NCI-H1417 treated with DMSO at 0.1 percent for 48 hours (cell line): Measurements from ENCODE around the gene BTAF1.

Experiments
- DNase-seq: peaks from one replicate; lab custom pipeline; 2025; lab: John Stamatoyannopoulos, UW

BTAF1 gene

GRCh38 chr10:91908337-91909116 is 15.0 kb upstream of the BTAF1 start:
- peak; percentile 10 for DNase-seq

- peak; percentile 2 for DNase-seq
These were observed 14.4 kb upstream of the BTAF1 start, which contains the start of gene FGFBP3 for GRCh38 chr10:91909117-91909677. Gene FGFBP3 (minus strand): TSS chr10:91909486. CDS start chr10:91908969, 517 bp downstream.

- no peak for DNase-seq
These were observed 13.1 kb upstream of the BTAF1 start for GRCh38 chr10:91910467-91910866.

- DNase-seq: no peak
These were observed 3.9 kb upstream of the BTAF1 start for GRCh38 chr10:91919651-91920050.

- DNase-seq: no peak
These were observed 847 bp downstream of the BTAF1 start for GRCh38 chr10:91924212-91925021.

- DNase-seq: no peak
These were observed 1.4 kb downstream of the BTAF1 start for GRCh38 chr10:91925022-91925320.

- DNase-seq: no peak
These were observed 7.4 kb downstream of the BTAF1 start for GRCh38 chr10:91930939-91931338.

- no peak for DNase-seq
These were observed 8.1 kb downstream of the BTAF1 start for GRCh38 chr10:91931526-91932190.

- DNase-seq: no peak
These were observed 9.2 kb downstream of the BTAF1 start for GRCh38 chr10:91932737-91933136.

- DNase-seq: no peak
These were observed 12.3 kb downstream of the BTAF1 start for GRCh38 chr10:91935886-91936285.

- no peak for DNase-seq
These were observed 16.1 kb downstream of the BTAF1 start for GRCh38 chr10:91939653-91940052.

- no peak for DNase-seq
These were observed 17.9 kb downstream of the BTAF1 start for GRCh38 chr10:91941426-91941825.

- no peak for DNase-seq
These were observed 21.5 kb downstream of the BTAF1 start for GRCh38 chr10:91944880-91945630.

GRCh38 chr10:91953600-91954160 is 30.1 kb downstream of the BTAF1 start:
- DNase-seq: no peak

GRCh38 chr10:91955114-91955513 is 31.5 kb downstream of the BTAF1 start:
- DNase-seq: no peak

GRCh38 chr10:91957091-91957490 is 33.5 kb downstream of the BTAF1 start:
- no peak for DNase-seq

GRCh38 chr10:91969297-91969696 is 45.7 kb downstream of the BTAF1 start:
- no peak for DNase-seq

GRCh38 chr10:91974960-91975359 is 51.4 kb downstream of the BTAF1 start:
- no peak for DNase-seq

- no peak for DNase-seq
These were observed 51.9 kb downstream of the BTAF1 start for GRCh38 chr10:91975438-91975837.

GRCh38 chr10:91976317-91977051 is 52.9 kb downstream of the BTAF1 start:
- DNase-seq: no peak

GRCh38 chr10:91977491-91977890 is 53.9 kb downstream of the BTAF1 start:
- no peak for DNase-seq
